22Rv1 (cell line): ENCODE measurements around the gene CA14.
A peak's percentile ranks its signal among the peaks of the same experiment; 100 is the strongest.

Experiments
- H3K27ac ChIP-seq: fragments of 450-650 bp; 2 replicates; pipeline ENCODE4 v1.5.1; 2017
- ZFX ChIP-seq: fragments of 450-650 bp; IDR thresholded peaks from 2 replicates; pipeline ENCODE4 v1.6.1; 2017; ENCODE audit warnings: antibody characterized with exemption, borderline replicate concordance
- TF ChIP-seq, protein P1 (sequence below): fragments of 450-650 bp; IDR thresholded peaks from 2 replicates; pipeline ENCODE4 v1.5.1; 2017; ENCODE audit warnings: mild to moderate bottlenecking

The CA14 gene

DNA sequence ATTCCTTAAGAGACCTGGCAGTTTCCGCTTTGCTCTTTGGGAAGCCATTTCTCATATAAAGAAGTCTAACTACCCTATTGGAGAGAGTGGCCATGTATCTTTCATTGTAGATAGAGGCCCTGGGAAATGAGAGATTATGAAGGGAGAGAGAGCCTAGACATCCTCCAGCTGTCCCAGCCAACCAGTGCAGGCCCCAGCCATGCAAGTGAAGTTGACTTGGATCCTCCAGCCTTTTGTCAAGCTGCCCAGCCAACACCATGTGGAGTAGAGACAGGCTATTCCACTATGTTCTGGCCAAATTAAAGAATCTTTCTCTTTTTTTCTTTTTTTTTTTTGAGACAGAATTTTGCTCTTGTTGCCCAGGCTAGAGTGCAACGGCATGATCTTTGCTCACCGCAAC lies 14.6 kb upstream of the CA14 start:
- TF ChIP-seq ZFX, result no peak
- TF ChIP-seq, protein P1, sequence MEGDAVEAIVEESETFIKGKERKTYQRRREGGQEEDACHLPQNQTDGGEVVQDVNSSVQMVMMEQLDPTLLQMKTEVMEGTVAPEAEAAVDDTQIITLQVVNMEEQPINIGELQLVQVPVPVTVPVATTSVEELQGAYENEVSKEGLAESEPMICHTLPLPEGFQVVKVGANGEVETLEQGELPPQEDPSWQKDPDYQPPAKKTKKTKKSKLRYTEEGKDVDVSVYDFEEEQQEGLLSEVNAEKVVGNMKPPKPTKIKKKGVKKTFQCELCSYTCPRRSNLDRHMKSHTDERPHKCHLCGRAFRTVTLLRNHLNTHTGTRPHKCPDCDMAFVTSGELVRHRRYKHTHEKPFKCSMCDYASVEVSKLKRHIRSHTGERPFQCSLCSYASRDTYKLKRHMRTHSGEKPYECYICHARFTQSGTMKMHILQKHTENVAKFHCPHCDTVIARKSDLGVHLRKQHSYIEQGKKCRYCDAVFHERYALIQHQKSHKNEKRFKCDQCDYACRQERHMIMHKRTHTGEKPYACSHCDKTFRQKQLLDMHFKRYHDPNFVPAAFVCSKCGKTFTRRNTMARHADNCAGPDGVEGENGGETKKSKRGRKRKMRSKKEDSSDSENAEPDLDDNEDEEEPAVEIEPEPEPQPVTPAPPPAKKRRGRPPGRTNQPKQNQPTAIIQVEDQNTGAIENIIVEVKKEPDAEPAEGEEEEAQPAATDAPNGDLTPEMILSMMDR, result no peak
- no peak overlapping the region for H3K27ac ChIP-seq

DNA sequence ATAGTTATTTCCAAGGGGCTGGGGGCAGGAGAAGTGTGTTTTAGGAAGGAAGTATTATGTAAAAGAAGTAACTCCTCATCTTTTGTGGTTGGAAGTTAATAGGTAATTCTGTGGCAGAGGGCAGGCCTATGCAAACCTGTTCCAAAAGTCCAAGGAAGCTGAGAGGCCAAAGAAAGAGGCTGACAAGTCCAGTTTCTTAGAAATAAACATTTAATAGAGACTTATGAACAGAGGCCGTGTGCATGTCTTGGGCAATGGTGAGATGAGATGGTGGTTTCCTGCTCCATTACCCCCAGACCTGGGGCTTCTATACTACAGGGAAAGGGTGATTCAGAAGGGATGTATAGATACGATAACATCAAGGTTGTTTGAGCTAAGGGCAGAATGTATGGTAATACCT lies 7.6 kb upstream of the CA14 start:
- TF ChIP-seq ZFX, result no peak
- TF ChIP-seq, protein P1, result no peak

DNA sequence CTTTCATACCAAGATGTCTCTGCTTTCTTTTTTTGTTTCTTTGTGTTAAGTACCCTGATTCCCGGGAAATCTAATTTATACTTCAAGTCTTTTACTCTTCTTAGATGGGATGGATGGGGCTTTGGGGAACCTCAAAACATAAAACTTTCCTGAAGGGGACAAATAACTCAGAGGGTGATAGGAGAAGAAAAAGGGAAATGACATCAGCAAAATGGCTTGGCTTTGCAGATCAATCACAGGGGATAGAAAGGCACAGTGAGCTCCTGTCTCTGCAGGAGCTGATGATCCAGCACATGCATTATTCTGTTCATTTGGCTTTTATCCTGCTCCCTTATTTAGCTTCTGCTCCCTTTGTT lies 1.4 kb upstream of the CA14 start:
- TF ChIP-seq ZFX, result no peak
- TF ChIP-seq, protein P1, result peak; percentile 33
- peak overlapping the region; percentile 58 for H3K27ac ChIP-seq

More for the DNA sequence above, 7.6 kb upstream of the CA14 start:
- H3K27ac ChIP-seq, result no peak overlapping the region

DNA sequence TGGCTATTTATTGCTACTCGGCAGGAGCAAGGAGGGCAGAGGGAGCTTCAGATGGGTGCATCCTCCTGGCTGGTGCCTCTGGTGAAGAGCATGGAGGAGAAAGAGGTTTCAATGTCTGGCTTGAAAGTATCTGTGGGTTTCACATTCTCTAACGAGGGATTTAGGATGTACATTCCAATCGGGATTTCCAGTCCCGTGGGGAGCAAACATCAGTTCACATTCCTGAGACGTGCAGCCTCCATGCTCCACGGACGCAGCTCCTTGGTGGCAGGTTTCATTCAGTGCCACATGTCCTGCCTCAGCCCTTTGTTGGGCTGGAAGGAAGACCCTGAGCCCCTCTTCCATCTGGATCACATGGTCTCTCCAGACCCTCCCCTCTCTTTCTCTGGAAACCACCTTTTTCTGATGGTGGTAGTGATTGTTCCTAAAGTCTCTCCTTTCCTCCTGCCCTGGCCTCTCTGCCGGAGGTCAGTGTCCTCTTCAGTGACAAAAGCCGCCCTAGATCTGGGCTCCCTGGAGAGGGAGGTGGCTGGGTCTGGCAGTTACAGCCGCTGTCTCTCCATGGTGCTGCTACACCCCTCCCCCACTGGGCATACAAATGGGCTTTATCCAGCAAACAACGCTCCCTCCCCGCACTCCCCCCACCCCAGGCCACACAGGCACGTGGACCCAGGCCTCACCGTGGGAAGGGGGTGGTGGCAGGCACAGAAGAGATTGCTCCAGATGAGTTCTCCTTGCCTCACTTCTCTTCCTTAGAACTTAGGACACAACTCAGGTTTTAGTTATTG lies 826 bp upstream of the CA14 start:
- TF ChIP-seq ZFX, result no peak
- TF ChIP-seq, protein P1, result no peak
- H3K27ac ChIP-seq, result peak overlapping the region; percentile 58; the same call in 1 of the 2 replicates

DNA sequence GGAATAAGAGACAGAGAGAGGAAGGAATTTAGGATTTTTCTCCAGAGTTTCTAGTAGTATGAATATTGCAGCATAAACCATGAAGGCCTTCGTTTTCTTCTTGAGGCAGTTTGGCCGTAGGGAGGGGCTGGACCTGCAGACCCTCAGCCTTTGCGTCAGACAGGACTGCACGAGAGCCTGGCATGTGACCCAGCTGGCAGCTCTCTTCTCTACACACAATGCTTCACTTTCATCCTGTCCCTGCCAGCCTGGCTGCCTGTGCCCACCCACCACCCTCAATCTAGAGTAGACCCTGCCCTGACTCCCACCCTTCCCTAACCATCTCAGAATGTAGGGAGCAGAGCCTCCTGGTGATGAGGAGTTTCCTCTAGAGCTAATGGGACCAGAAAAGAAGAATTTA lies 1.6 kb downstream of the CA14 start:
- H3K27ac ChIP-seq, result peak overlapping the region; percentile 73
- TF ChIP-seq ZFX, result no peak
- TF ChIP-seq, protein P1, result no peak

DNA sequence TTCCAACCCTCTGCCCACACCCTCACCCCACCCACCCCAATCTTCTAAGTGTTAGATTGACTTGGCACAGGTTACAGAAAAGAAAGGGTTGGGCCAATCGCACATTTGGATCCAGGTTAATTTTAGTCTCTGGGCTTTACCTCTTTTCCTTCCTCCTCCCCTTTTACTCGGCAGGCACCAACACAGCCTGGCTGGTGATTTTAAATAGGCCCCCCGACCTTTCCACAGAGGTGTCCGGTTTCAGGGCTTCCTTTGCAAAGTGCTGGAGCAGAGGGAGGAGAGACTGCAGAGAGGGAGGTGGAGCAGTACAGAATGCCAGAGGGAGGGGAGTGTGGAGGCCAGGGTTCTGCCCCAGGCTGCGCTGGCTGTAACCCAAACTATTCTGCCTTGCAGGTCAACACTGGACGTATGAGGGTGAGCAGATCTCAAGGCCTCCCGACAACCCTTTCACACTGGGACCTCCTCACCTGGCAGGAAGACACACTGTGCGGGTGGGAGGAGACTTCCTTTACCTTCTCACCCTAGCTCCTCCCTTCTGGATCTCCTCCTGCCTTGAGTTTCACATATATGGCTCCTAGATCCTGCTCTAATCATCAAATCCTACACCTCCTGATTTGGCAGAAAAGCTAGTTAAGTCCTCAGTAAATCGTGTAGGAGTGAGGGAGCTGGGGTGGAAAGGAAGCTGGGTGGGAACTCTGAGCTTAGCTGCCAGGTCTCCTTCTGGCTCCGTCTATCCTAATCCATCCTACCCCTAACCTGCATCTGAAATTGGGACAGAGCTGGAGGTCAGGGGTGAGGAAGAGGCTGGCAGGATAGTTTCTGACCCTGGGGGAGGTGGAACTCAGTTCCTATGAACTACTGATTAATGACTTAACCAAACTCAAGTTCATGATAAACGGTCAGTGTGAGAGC lies 2.4 kb downstream of the CA14 start:
- peak overlapping the region; percentile 73 for H3K27ac ChIP-seq
- no peak for TF ChIP-seq ZFX
- TF ChIP-seq, protein P1, result no peak
